Large intestine (tissue), 3 donors: ENCODE results near the gene CD300H. TPM values are rescaled to one million over a fixed set of nuclear protein-coding genes. Genes with fewer than 3 reads are reported as not detected.
"Not testable (repeated sequence)": the region's sequence is repeated elsewhere in the genome, so short reads cannot be mapped to it uniquely, and the experiment has no call there.

Experiments used
- DNase-seq, 2 donors: peaks; one replicate each; pipeline versions ENCODE4 v3.0.0 to v3.0.0-alpha.2; 2013
- H3K27ac ChIP-seq: one replicate; pipeline ENCODE4 v1.5.1; 2013; ENCODE audit warnings: low read length
- H3K27me3 ChIP-seq: 2 replicates; pipeline ENCODE4 v1.6.1; 2013; ENCODE audit warnings: low read length; ENCODE audit not compliant: control insufficient read depth, insufficient read depth
- H3K36me3 ChIP-seq: 2 replicates; pipeline ENCODE4 v1.6.1; 2013; ENCODE audit warnings: low read length; ENCODE audit not compliant: control insufficient read depth, insufficient read depth
- H3K4me1 ChIP-seq: one replicate; pipeline ENCODE4 v1.6.1; 2013; ENCODE audit warnings: low read length; ENCODE audit not compliant: control insufficient read depth, insufficient read depth
- H3K4me3 ChIP-seq: one replicate; pipeline ENCODE4 v1.5.1; 2013; ENCODE audit warnings: low read length
- H3K9me3 ChIP-seq: one replicate; pipeline ENCODE4 v1.6.1; 2013; ENCODE audit warnings: mild to moderate bottlenecking, low read depth, low read length, moderate library complexity; ENCODE audit not compliant: control insufficient read depth
- WGBS: methylation state at CpG from one replicate; pipeline ENCODE4 v1.1.5; 2013; ENCODE audit warnings: low lambda C conversion rate; ENCODE audit not compliant: insufficient coverage; 5-methylcytosine and 5-hydroxymethylcytosine counted together
- polyA plus RNA-seq: library from polyadenylated mRNA; unstranded; fragments of 120-200 nt; gene quantifications from one replicate; pipeline ENCODE4 v1.2.1, GENCODE V29; 2013

The CD300H gene
- polyA plus RNA-seq, 1 donor, result 0.15 TPM

DNA sequence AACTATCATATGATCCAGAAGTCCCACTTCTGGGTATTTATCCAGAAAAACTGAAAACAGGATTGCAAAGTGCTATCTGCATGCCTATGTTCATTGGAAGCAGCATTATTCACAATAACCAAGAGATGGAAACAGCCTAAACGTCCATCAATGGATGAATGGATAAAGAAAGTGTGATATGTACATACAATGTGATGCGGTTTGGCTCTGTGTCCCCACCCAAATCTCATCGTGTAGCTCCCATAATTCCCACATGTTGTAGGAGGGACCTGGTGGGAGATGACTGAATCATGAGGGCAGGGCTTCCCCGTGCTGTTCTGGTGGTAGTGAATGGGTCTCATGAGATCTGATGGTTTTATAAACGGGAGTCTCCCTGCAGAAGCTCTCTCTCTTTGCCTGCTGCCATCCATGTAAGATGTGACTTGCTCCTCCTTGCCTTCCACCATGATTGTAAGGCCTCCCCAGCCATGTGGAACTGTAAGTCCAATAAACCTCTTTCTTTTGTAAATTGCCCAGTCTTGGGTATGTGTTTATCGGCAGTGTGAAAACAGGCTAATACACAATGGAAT, 48.8 kb downstream of the CD300H start:
- not testable (repeated sequence) for H3K36me3 ChIP-seq, H3K4me3 ChIP-seq, H3K27me3 ChIP-seq, H3K9me3 ChIP-seq, H3K4me1 ChIP-seq, DNase-seq, H3K27ac ChIP-seq
- 100% methylated on average over 1 of the region's 6 CpGs for WGBS

DNA sequence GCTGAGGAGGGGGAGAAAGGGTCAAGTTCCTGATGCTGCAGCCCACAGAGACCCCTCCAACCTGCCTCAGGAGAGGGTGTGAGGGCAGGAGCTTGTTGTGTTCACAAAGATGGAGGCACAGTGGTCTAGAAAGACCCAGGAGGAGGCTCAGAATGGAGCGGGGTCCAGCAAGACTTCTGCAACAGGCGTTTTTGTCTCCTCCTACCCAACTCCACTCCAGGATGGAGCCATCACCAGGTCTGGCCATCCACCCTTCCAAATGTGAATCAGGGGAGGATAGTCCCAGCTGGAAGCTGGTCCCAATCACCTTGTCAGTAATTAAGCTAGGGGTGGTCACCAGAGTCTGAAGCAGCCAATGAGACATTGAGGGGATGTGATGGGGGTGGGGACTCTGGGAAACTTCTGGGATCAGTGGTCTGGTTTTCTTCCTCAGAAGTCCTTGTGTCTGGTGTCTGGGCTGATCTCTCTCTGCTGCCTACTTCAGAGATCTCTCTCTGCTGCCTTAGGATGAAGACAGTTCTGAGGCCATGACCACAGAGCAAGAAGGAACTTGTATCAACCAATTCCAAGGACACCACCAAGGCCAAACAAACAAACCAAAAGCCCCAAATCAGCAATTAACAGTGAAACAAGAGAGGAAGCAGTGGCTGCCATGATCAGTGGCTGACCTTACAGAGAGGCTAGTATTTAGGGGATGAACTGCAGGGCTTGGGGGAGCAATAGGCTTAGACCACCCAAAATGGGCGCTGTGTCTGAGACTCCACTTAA, 50.6 kb downstream of the CD300H start:
- DNase-seq, result no peak
- no CpG with 5 or more reads among the region's 3 CpGs for WGBS
- peaks cover 2% of the 10 kb centered on the region for H3K9me3 ChIP-seq
- H3K27ac ChIP-seq, result no peak overlapping the region
- no peaks in the 10 kb centered on the region for H3K4me1 ChIP-seq
- H3K4me3 ChIP-seq, result no peak overlapping the region
- peaks cover 7% of the 10 kb centered on the region for H3K27me3 ChIP-seq
- H3K36me3 ChIP-seq, result no peaks in the 10 kb centered on the region

DNA sequence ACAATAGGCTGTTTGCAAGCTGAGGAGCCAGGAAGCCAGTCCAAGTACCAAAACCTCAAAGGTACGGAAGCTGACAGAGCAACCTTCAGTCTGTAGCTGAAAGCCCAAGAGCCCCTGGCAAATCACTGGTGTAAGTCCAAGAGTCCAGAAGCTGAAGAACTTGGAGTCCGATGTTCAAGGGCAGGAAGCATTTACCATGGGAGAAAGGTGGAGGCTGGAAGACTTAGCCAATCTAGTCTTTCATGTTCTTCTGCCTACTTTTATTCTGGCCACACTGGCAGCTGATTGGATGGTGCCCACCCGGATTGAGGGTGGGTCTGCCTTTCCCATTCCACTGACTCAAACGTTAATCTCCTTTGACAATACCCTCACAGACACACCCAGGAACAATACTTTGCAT, 51.4 kb downstream of the CD300H start:
- WGBS, result no CpG with 5 or more reads among the region's 4 CpGs
- no peak for DNase-seq
- no peaks in the 10 kb centered on the region for H3K36me3 ChIP-seq
- H3K27ac ChIP-seq, result no peak overlapping the region
- H3K9me3 ChIP-seq, result peaks cover 2% of the 10 kb centered on the region
- no peaks in the 10 kb centered on the region for H3K4me1 ChIP-seq
- peaks cover 4% of the 10 kb centered on the region for H3K27me3 ChIP-seq
- H3K4me3 ChIP-seq, result no peak overlapping the region

DNA sequence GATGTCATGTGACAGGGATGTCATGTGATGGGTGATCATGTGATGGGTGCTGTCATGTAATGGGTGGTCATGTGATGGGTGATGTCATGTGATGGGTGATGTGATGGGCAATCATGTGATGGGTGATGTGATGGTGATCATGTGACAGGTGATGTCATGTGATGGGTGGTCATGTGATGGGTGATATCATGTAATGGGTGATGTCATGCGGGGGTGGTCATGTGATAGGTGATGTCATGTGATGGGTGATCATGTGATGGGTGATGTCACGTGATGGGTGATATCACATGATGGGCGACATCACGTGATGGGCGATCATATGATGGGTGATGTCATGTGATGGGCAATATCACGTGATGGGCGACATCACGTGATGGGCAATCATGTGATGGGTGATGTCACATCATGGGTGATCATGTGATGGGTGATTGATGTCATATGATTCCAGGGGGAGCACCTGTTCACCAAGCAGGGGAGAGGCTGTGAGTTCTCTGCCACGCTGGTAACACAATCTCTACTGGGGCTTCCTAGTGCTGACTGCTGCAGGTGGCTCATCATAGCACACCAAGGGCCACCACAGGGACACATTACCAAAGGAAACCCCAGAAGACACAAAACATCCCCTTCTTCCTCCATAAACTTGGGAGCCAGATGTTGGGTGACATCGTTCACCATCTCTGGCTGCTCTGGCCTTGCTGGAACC, 52.5 kb downstream of the CD300H start:
- peaks cover 2% of the 10 kb centered on the region for H3K9me3 ChIP-seq
- no peaks in the 10 kb centered on the region for H3K4me1 ChIP-seq
- 100% methylated on average over 1 of the region's 10 CpGs for WGBS
- no peak overlapping the region for H3K4me3 ChIP-seq
- peaks cover 4% of the 10 kb centered on the region for H3K27me3 ChIP-seq
- H3K27ac ChIP-seq, result no peak overlapping the region
- no peaks in the 10 kb centered on the region for H3K36me3 ChIP-seq
- peak in 1 of 2 donors; percentile 7 for DNase-seq

DNA sequence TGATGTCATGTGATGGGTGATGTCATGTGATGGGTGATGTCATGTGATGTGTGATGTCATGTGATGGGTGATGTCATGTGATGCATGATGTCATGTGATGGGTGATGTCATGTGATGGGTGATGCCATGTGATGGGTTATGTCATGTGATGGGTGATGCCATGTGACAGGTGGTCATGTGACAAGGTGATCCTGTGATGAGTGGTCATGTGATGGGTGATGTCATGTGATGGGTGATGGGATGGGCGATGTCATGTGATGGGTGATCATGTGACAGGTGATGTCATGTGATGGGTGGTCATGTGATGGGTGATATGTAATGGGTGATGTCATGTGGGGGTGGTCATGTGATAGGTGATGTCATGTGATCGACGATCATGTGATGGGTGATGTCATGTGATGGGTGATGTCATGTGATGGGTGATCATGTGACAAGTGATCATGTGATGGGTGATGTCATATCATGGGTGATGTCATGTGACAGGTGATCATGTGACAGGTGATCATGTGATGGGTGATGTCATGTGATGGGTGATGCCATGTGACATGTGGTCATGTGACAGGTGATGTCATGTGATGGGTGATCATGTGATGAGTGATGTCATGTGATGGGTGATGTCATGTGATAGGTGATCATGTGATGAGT, 53.2 kb downstream of the CD300H start:
- H3K4me1 ChIP-seq, result no peaks in the 10 kb centered on the region
- H3K36me3 ChIP-seq, result no peaks in the 10 kb centered on the region
- H3K4me3 ChIP-seq, result no peak overlapping the region
- H3K27me3 ChIP-seq, result peaks cover 4% of the 10 kb centered on the region
- peaks cover 2% of the 10 kb centered on the region for H3K9me3 ChIP-seq
- no peak overlapping the region for H3K27ac ChIP-seq
- 90% methylated on average over 2 of the region's 3 CpGs for WGBS
- DNase-seq, result no peak

DNA sequence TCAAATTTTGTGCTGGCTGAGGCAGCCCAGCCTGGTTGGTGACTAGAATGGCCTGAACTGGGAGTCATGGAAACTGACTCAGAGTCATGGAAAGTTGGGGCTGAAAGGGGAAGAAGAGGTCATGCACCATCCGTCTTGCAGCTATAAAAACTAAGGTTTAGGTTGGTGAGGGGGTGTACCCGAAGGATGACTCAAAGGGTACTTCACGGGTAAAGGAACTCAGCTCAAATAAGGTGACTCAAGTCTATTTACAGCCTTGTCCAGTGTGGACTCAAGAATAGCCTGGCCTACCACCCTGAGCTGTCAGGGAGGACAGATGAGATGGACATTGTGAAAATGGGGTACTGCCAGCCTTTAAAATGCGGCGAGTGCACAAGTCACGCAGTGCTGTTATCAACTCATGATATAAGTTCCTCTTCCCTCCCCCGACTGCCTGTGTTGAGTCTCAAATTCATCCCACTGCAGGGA, 54.7 kb downstream of the CD300H start:
- H3K4me1 ChIP-seq, result no peaks in the 10 kb centered on the region
- no peaks in the 10 kb centered on the region for H3K36me3 ChIP-seq
- no CpG with 5 or more reads among the region's 7 CpGs for WGBS
- peaks cover 4% of the 10 kb centered on the region for H3K27me3 ChIP-seq
- H3K9me3 ChIP-seq, result peaks cover 2% of the 10 kb centered on the region
- H3K27ac ChIP-seq, result no peak overlapping the region
- H3K4me3 ChIP-seq, result no peak overlapping the region
- no peak for DNase-seq

DNA sequence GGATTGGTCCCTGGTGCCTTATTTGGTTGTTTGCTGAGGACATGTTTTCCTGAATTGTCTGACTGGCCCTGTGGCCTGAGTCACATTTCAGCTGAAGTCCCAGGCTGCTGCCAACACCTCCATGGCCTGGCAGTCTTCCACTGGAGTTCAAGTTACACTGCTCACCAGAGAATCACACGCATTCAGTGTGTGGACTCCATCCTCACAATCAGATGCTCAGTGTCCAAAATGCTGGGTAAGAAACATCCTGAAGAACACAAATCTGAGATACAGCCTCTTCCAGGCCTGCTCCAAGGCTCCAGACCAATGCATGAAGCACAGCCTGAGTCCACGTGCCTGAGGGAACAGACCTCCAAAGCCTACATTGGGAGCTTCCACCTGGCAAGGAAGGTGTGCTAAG, 55.3 kb downstream of the CD300H start:
- no peak for DNase-seq
- Histone ChIP-seq H3K36me3 (no peaks in the 10 kb centered on the region), H3K27ac (no peak overlapping the region), H3K27me3 (peaks cover 4% of the 10 kb centered on the region), H3K4me3 (no peak overlapping the region), H3K9me3 (peaks cover 2% of the 10 kb centered on the region), H3K4me1 (no peaks in the 10 kb centered on the region)
- WGBS, result no CpG with 5 or more reads among the region's 2 CpGs

Other genes with a start within 250 kb of the CD300H start
- 5.7 TPM for gene KIF19, start 241.3 kb downstream of the CD300H start, polyA plus RNA-seq
- gene BTBD17, start 205.6 kb downstream of the CD300H start, polyA plus RNA-seq, result 1.1 TPM
- gene GPR142, start 200.0 kb downstream of the CD300H start, polyA plus RNA-seq, result 0.97 TPM
- gene GPRC5C, start 135.4 kb downstream of the CD300H start, polyA plus RNA-seq, result 38.8 TPM
- gene CD300A, start 100.9 kb downstream of the CD300H start, polyA plus RNA-seq, result 6.7 TPM
- gene CD300LB, start 36.0 kb downstream of the CD300H start, polyA plus RNA-seq, result 0.27 TPM
- gene CD300C, start 21.4 kb downstream of the CD300H start, polyA plus RNA-seq, result 0.99 TPM
- not detected for gene CD300LD, start 24.8 kb upstream of the CD300H start, polyA plus RNA-seq
- gene CD300E, start 56.2 kb upstream of the CD300H start, polyA plus RNA-seq, result 0.12 TPM
- gene CD300LF, start 145.4 kb upstream of the CD300H start, polyA plus RNA-seq, result 2.2 TPM
- gene RAB37, start 169.7 kb upstream of the CD300H start, polyA plus RNA-seq, result 14.3 TPM
- gene NHERF1, start 181.1 kb upstream of the CD300H start, polyA plus RNA-seq, result 395 TPM
- 34.2 TPM for gene NAT9, start 208.8 kb upstream of the CD300H start, polyA plus RNA-seq